Activated T-helper 1 cell treated with Interleukin-2 at 50 U/mL for 16 hours (primary cell): Measurements from ENCODE around the gene ABHD17C.
A peak's percentile ranks its signal among the peaks of the same experiment; 100 is the strongest.

ENCODE experiments used
- DNase-seq: peaks from one replicate; pipeline ENCODE4 v3.0.0-alpha.2; 2020; ENCODE audit warnings: low read depth

ABHD17C gene

GRCh38 chr15:80689716-80690115, 5.4 kb upstream of the ABHD17C start:
- no peak for DNase-seq

- DNase-seq = no peak
Observed at GRCh38 chr15:80691575-80691974, 3.5 kb upstream of the ABHD17C start.

GRCh38 chr15:80693682-80694610, 1.2 kb upstream of the ABHD17C start:
- DNase-seq = no peak

- peak; percentile 10 for DNase-seq
Observed at GRCh38 chr15:80694611-80695098, 455 bp upstream of the ABHD17C start.

- no peak for DNase-seq
Observed at GRCh38 chr15:80695911-80696661, 976 bp downstream of the ABHD17C start.

- no peak for DNase-seq
Observed at GRCh38 chr15:80697075-80697685, 2.1 kb downstream of the ABHD17C start.

- no peak for DNase-seq
Observed at GRCh38 chr15:80698676-80699075, 3.6 kb downstream of the ABHD17C start.

GRCh38 chr15:80699981-80700380, 4.9 kb downstream of the ABHD17C start:
- DNase-seq = no peak

- DNase-seq = no peak
Observed at GRCh38 chr15:80701676-80702311, 6.7 kb downstream of the ABHD17C start.

- DNase-seq = no peak
Observed at GRCh38 chr15:80703081-80703480, 8.0 kb downstream of the ABHD17C start.

- no peak for DNase-seq
Observed at GRCh38 chr15:80703965-80704364, 8.9 kb downstream of the ABHD17C start.

- no peak for DNase-seq
Observed at GRCh38 chr15:80706161-80706560, 11.1 kb downstream of the ABHD17C start.

- DNase-seq = no peak
Observed at GRCh38 chr15:80709542-80709941, 14.4 kb downstream of the ABHD17C start.

GRCh38 chr15:80710635-80711554, 15.8 kb downstream of the ABHD17C start:
- DNase-seq = no peak

- DNase-seq = no peak
Observed at GRCh38 chr15:80711886-80712285, 16.8 kb downstream of the ABHD17C start.

- DNase-seq = no peak
Observed at GRCh38 chr15:80712956-80713355, 17.8 kb downstream of the ABHD17C start.

- DNase-seq = no peak
Observed at GRCh38 chr15:80721476-80721875, 26.4 kb downstream of the ABHD17C start.

- DNase-seq = no peak
Observed at GRCh38 chr15:80722811-80723210, 27.7 kb downstream of the ABHD17C start.

- DNase-seq = no peak
Observed at GRCh38 chr15:80727196-80727595, 32.1 kb downstream of the ABHD17C start.

GRCh38 chr15:80727596-80727995, 32.5 kb downstream of the ABHD17C start:
- no peak for DNase-seq

- no peak for DNase-seq
Observed at GRCh38 chr15:80730387-80730786, 35.3 kb downstream of the ABHD17C start.
